OCI-LY3 (cell line): ENCODE results near the gene KCNAB1.

Experiments used
- EZH2phosphoT487 ChIP-seq: fragments of 200-600 bp; shearing (Covaris generic); IDR thresholded peaks from 2 replicates; pipeline ENCODE4 v1.6.1; 2018; ENCODE audit warnings: antibody characterized with exemption, mixed run types, low read depth
- TF ChIP-seq, protein P1 (sequence below): fragments of 200-600, 300-600 bp; sonication (generic); IDR thresholded peaks from 2 replicates; pipeline ENCODE4 v1.5.1; 2014; ENCODE audit warnings: antibody characterized with exemption, low read length, low read depth

DNA sequence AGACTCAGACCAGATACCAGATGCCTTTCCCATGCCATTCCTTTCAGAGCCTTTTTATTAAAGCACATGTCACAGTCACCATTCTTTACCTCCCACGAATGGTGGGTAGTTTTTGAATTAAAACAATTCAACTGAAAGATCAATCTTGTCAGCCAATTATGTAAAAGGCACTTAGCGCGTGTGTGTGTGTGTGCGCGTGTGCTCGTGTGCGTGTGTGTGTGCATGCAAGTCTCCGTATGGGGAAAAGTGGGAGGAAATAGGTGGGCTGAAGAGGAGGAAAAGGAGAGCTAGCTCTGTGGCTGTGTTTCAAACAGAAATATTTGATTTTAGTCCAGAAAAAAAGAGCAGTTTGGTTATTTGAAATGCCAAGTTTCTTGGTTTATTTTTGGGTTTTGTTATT is 177.2 kb downstream of the KCNAB1 start:
- TF ChIP-seq, protein P1, sequence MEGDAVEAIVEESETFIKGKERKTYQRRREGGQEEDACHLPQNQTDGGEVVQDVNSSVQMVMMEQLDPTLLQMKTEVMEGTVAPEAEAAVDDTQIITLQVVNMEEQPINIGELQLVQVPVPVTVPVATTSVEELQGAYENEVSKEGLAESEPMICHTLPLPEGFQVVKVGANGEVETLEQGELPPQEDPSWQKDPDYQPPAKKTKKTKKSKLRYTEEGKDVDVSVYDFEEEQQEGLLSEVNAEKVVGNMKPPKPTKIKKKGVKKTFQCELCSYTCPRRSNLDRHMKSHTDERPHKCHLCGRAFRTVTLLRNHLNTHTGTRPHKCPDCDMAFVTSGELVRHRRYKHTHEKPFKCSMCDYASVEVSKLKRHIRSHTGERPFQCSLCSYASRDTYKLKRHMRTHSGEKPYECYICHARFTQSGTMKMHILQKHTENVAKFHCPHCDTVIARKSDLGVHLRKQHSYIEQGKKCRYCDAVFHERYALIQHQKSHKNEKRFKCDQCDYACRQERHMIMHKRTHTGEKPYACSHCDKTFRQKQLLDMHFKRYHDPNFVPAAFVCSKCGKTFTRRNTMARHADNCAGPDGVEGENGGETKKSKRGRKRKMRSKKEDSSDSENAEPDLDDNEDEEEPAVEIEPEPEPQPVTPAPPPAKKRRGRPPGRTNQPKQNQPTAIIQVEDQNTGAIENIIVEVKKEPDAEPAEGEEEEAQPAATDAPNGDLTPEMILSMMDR: no peak
- no peak for TF ChIP-seq EZH2phosphoT487
